Neuronal stem cell (in vitro differentiated cells): ENCODE measurements around the gene SLC6A1.

Experiments used
- DNase-seq: peaks from one replicate; pipeline ENCODE4 v3.0.0-alpha.2; 2013; ENCODE audit warnings: low spot score
- H2AFZ ChIP-seq: one replicate; pipeline ENCODE4 v1.6.1; 2013; ENCODE audit warnings: mild to moderate bottlenecking, low read length, inconsistent platforms
- H2AK5ac ChIP-seq: 2 replicates; pipeline ENCODE4 v1.6.1; 2013; ENCODE audit warnings: low read depth, mild to moderate bottlenecking, inconsistent platforms, low read length, moderate library complexity, mixed read lengths
- H2BK120ac ChIP-seq: 2 replicates; pipeline ENCODE4 v1.6.1; 2013; ENCODE audit warnings: low read depth, mild to moderate bottlenecking, inconsistent platforms, low read length, moderate library complexity, mixed read lengths
- H2BK12ac ChIP-seq: one replicate; pipeline ENCODE4 v1.6.1; 2013; ENCODE audit warnings: low read length, inconsistent platforms
- H2BK15ac ChIP-seq: 2 replicates; pipeline ENCODE4 v1.6.1; 2013; ENCODE audit warnings: mild to moderate bottlenecking, low read length, inconsistent platforms, mixed read lengths
- H2BK5ac ChIP-seq: one replicate; pipeline ENCODE4 v1.6.1; 2013; ENCODE audit warnings: inconsistent platforms, mild to moderate bottlenecking, low read length, moderate library complexity
- H3K14ac ChIP-seq: one replicate; pipeline ENCODE4 v1.6.1; 2013; ENCODE audit warnings: low read length, inconsistent platforms
- H3K18ac ChIP-seq: 2 replicates; pipeline ENCODE4 v1.6.1; 2013; ENCODE audit warnings: low read length, inconsistent platforms
- H3K23ac ChIP-seq: 2 replicates; pipeline ENCODE4 v1.6.1; 2013; ENCODE audit warnings: low read depth, mild to moderate bottlenecking, mixed read lengths, low read length, inconsistent platforms; ENCODE audit not compliant: poor library complexity
- H3K27ac ChIP-seq: replicated peaks from 3 replicates; pipeline ENCODE4 v1.5.1; 2013; ENCODE audit warnings: low read length, inconsistent platforms
- H3K27me3 ChIP-seq, 3 experiments: 2 replicates each; pipeline ENCODE4 v1.6.1; 2013; ENCODE audit warnings: low read length in 3 of 3, mild to moderate bottlenecking in 2 of 3, inconsistent platforms in 1 of 3, low read depth in 1 of 3, mixed read lengths in 1 of 3, moderate library complexity in 1 of 3; ENCODE audit not compliant: control insufficient read depth in 3 of 3, insufficient read depth in 3 of 3
- H3K36me3 ChIP-seq, 2 donors: replicated peaks in 1 of 2; 2 replicates each; pipeline ENCODE4 v1.6.1; 2013; ENCODE audit warnings: low read length in 2 of 2; ENCODE audit not compliant: control insufficient read depth in 2 of 2, insufficient read depth in 2 of 2
- H3K4ac ChIP-seq: 2 replicates; pipeline ENCODE4 v1.6.1; 2013; ENCODE audit warnings: inconsistent platforms, mild to moderate bottlenecking, low read length, moderate library complexity
- H3K4me1 ChIP-seq, 2 donors: 1 replicate in 1 of 2; 2 replicates in 1 of 2; pipeline ENCODE4 v1.6.1; 2013; ENCODE audit warnings: low read length in 2 of 2, low read depth in 1 of 2; ENCODE audit not compliant: control insufficient read depth in 2 of 2, insufficient read depth in 1 of 2
- H3K4me2 ChIP-seq: one replicate; pipeline ENCODE4 v1.6.1; 2013; ENCODE audit warnings: mild to moderate bottlenecking, low read length, inconsistent platforms; ENCODE audit not compliant: insufficient read depth, poor library complexity, severe bottlenecking
- H3K4me3 ChIP-seq, 2 donors: 2 replicates each; pipeline ENCODE4 v1.5.1; 2013; ENCODE audit warnings: low read length in 2 of 2, mild to moderate bottlenecking in 2 of 2, inconsistent platforms in 1 of 2, moderate library complexity in 1 of 2
- H3K79me1 ChIP-seq: one replicate; pipeline ENCODE4 v1.6.1; 2013; ENCODE audit warnings: low read depth, mild to moderate bottlenecking, inconsistent platforms, low read length, moderate library complexity
- H3K9ac ChIP-seq: one replicate; pipeline ENCODE4 v1.6.1; 2013; ENCODE audit warnings: mild to moderate bottlenecking, low read depth, low read length, inconsistent platforms; ENCODE audit not compliant: poor library complexity
- H3K9me3 ChIP-seq, 2 donors: replicated peaks in 1 of 2; 2 replicates each; pipeline versions ENCODE3 to v1.6.1; 2013; ENCODE audit warnings: low read length in 2 of 2, mild to moderate bottlenecking in 2 of 2, inconsistent platforms in 1 of 2, low read depth in 1 of 2, mixed read lengths in 1 of 2, moderate library complexity in 1 of 2; ENCODE audit not compliant: control insufficient read depth in 2 of 2, insufficient read depth in 1 of 2
- H4K8ac ChIP-seq: one replicate; pipeline ENCODE4 v1.6.1; 2013; ENCODE audit warnings: low read depth, mild to moderate bottlenecking, inconsistent platforms, low read length, moderate library complexity
- H4K91ac ChIP-seq: one replicate; pipeline ENCODE4 v1.6.1; 2013; ENCODE audit warnings: low read length, low read depth, mild to moderate bottlenecking, inconsistent platforms; ENCODE audit not compliant: poor library complexity
- WGBS, 2 donors: extraction: QIAGEN DNeasy Blood & Tissue Kit; methylation state at CpG; one replicate each; pipeline ENCODE4 v1.1.7; 2013; ENCODE audit warnings: missing lambda C conversion rate in 2 of 2, mixed read lengths in 1 of 2; ENCODE audit not compliant: insufficient read length in 2 of 2, insufficient replicate concordance in 1 of 2; ENCODE audit errors: extremely low coverage in 2 of 2; 5-methylcytosine and 5-hydroxymethylcytosine counted together

Gene SLC6A1

DNA sequence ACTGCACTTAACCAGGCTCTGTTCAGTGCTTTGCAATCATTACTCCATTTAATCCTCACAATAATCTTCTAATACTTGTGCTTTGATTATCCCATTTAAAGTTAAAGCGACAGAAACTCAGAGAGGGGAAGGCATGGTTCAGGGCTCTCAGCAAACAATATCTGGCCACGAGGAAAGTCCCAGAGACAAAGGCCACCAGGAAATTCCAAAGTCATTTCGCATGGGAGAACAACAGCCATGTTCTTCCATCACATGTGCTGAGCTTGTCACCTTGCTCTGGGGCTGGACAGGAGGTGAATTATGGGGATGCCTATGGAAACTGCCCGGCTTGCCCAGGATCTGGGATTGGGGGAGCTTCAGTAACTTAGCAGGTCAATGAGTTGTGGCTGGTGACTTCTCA, 95.5 kb downstream of the SLC6A1 start:
- Histone ChIP-seq H2AK5ac (no peak overlapping the region), H3K4me1 (peaks cover 0 to 8% of the 10 kb centered on the region in 2 donors), H3K14ac (no peak overlapping the region), H4K91ac (no peak overlapping the region), H3K4me3 (no peak overlapping the region), H3K79me1 (no peaks in the 10 kb centered on the region), H3K9me3 (no peaks in the 10 kb centered on the region), H2BK5ac (no peak overlapping the region), H3K23ac (no peak overlapping the region), H3K36me3 (no peaks in the 10 kb centered on the region), H3K4me2 (no peak overlapping the region), H2BK15ac (no peak overlapping the region), H2BK12ac (no peak overlapping the region), H3K27me3 (no peaks in the 10 kb centered on the region), H3K27ac (no peak overlapping the region), H2BK120ac (no peak overlapping the region), H3K18ac (no peak overlapping the region), H4K8ac (no peak overlapping the region), H2AFZ (no peak overlapping the region), H3K9ac (no peak overlapping the region), H3K4ac (no peak overlapping the region)
- DNase-seq = no peak
- no CpG with 5 or more reads among the region's 4 CpGs for WGBS, 2 donors

- no peak overlapping the region for H2BK12ac ChIP-seq
- H3K14ac ChIP-seq = no peak overlapping the region
- no peak overlapping the region for H3K27ac ChIP-seq
- H3K27me3 ChIP-seq = no peaks in the 10 kb centered on the region
- H2AFZ ChIP-seq = no peak overlapping the region
- H3K4me2 ChIP-seq = no peak overlapping the region
- H3K23ac ChIP-seq = no peak overlapping the region
- H3K9me3 ChIP-seq = no peaks in the 10 kb centered on the region
- H3K4me3 ChIP-seq = no peak overlapping the region
- no peaks in the 10 kb centered on the region for H3K36me3 ChIP-seq
- no peak overlapping the region for H3K9ac ChIP-seq
- no peak overlapping the region for H3K18ac ChIP-seq
- DNase-seq = no peak
- no peak overlapping the region for H3K4ac ChIP-seq
- WGBS, 2 donors = no CpG with 5 or more reads among the region's 4 CpGs
- no peaks in the 10 kb centered on the region for H3K79me1 ChIP-seq
- H2BK120ac ChIP-seq = no peak overlapping the region
- no peak overlapping the region for H2BK5ac ChIP-seq
- peaks cover 0 to 8% of the 10 kb centered on the region in 2 donors for H3K4me1 ChIP-seq
- no peak overlapping the region for H2BK15ac ChIP-seq
- H4K91ac ChIP-seq = no peak overlapping the region
- no peak overlapping the region for H2AK5ac ChIP-seq
- H4K8ac ChIP-seq = no peak overlapping the region
Measured at GRCh38 chr3:11088831-11089230, 96.3 kb downstream of the SLC6A1 start.
